GM12878 (cell line): ENCODE data around the gene KCNB1. TPM values are rescaled to one million over a fixed set of nuclear protein-coding genes. Genes with fewer than 3 reads are reported as not detected.

Experiments used
- ATAC-seq: fragments of 200-7000 bp; cut with Tn5 transposase; 3 replicates; pipeline ENCODE4 v1.9.1; 2020; ENCODE audit warnings: mild to moderate bottlenecking, moderate library complexity
- BruUV-seq: library from RNA; stranded (reverse); fragments of 400-500 nt; replicated peaks from 2 replicates; lab custom pipeline; 2021; lab: Mats Ljungman, UMichigan
- CTCF ChIA-PET: fragments of 300-600 bp; sonication (Branson Sonifier 250); formaldehyde crosslinking; extraction: SDS; loops from one replicate; lab custom pipeline; 2021; ENCODE audit warnings: inconsistent platforms; lab: Yijun Ruan, JAX
- POLR2A ChIA-PET: fragments of 350-600 bp; formaldehyde crosslinking; extraction: SDS; loops from one replicate; lab custom pipeline; 2021; ENCODE audit warnings: inconsistent platforms; lab: Charles Lee
- RAD21 ChIA-PET: fragments of 300-600 bp; sonication (Branson Sonifier 250); formaldehyde crosslinking; loops from one replicate; lab custom pipeline; 2023; ENCODE audit warnings: antibody characterized with exemption; ENCODE audit not compliant: unreplicated experiment; lab: Charles Lee
- SMC1A ChIA-PET: fragments of 300-600 bp; sonication (Branson Sonifier 250); formaldehyde crosslinking; loops from one replicate; lab custom pipeline; 2023; ENCODE audit not compliant: unreplicated experiment, uncharacterized antibody; lab: Charles Lee
- DNase-seq: peaks from one replicate; pipeline ENCODE4 v3.0.0-alpha.2; 2011; ENCODE audit warnings: low read depth, low spot score
- FAIRE-seq: peaks from 3 replicates; lab custom pipeline; 2011; peaks lifted over from hg19 to GRCh38; lab: Jason Lieb, UNC
- H2AFZ ChIP-seq: 2 replicates; pipeline ENCODE4 v1.6.0; 2011; ENCODE audit warnings: low read depth, low read length, control low read depth; ENCODE audit not compliant: control insufficient read depth
- H3K27ac ChIP-seq: 2 replicates; pipeline ENCODE4 v1.5.1; 2011; ENCODE audit warnings: control low read depth; ENCODE audit not compliant: control insufficient read depth, insufficient read depth
- H3K27me3 ChIP-seq, 2 experiments: replicated peaks in 1 of 2; 2 replicates each; pipeline versions ENCODE4 v1.6.0 to v1.6.1; 2011; ENCODE audit warnings: low read length in 1 of 2; ENCODE audit not compliant: control insufficient read depth in 2 of 2, insufficient read depth in 2 of 2
- H3K36me3 ChIP-seq, 2 experiments: 2 replicates each; pipeline ENCODE4 v1.5.1; 2011; ENCODE audit warnings: low read length in 1 of 2; ENCODE audit not compliant: control insufficient read depth in 2 of 2, insufficient read depth in 2 of 2
- H3K4me1 ChIP-seq: 2 replicates; pipeline ENCODE4 v1.6.1; 2011; ENCODE audit warnings: mild to moderate bottlenecking, low read length, moderate library complexity, mixed read lengths; ENCODE audit not compliant: control insufficient read depth, insufficient read depth
- H3K4me2 ChIP-seq: 2 replicates; pipeline ENCODE4 v1.6.0; 2011; ENCODE audit warnings: control low read depth; ENCODE audit not compliant: control insufficient read depth, insufficient read depth
- H3K4me3 ChIP-seq: fragments of 200-600 bp; sonication (generic); 2 replicates; pipeline ENCODE4 v1.5.1; 2016
- H3K79me2 ChIP-seq: 2 replicates; pipeline ENCODE4 v1.6.0; 2011; ENCODE audit warnings: low read length; ENCODE audit not compliant: control insufficient read depth, insufficient read depth
- H3K9ac ChIP-seq: 2 replicates; pipeline ENCODE4 v1.8.0; 2011; ENCODE audit warnings: low read length, control low read depth, mixed read lengths; ENCODE audit not compliant: control insufficient read depth, insufficient read depth
- H3K9me3 ChIP-seq: replicated peaks from 3 replicates; pipeline ENCODE4 v1.5.1; 2011; ENCODE audit warnings: mild to moderate bottlenecking, low read length; ENCODE audit not compliant: control insufficient read depth, insufficient read depth
- H4K20me1 ChIP-seq: 2 replicates; pipeline ENCODE4 v1.6.0; 2011; ENCODE audit not compliant: control insufficient read depth, insufficient read depth
- CUX1 ChIP-seq: IDR thresholded peaks from 2 replicates; pipeline ENCODE4 v1.6.1; 2012; ENCODE audit warnings: improper control_type of control experiment, low read depth, low read length; ENCODE audit not compliant: insufficient replicate concordance
- EGR1 ChIP-seq, 2 experiments: IDR thresholded peaks; 1 replicate in 1 of 2; 2 replicates in 1 of 2; pipeline ENCODE4 v1.6.1; 2011 to 2012; ENCODE audit warnings: low read depth in 2 of 2, low read length in 2 of 2, borderline replicate concordance in 1 of 2, mild to moderate bottlenecking in 1 of 2, moderate library complexity in 1 of 2
- FOXK2 ChIP-seq: fragments of 450-650 bp; IDR thresholded peaks from 2 replicates; pipeline ENCODE4 v1.6.1; 2017; ENCODE audit warnings: mild to moderate bottlenecking, moderate library complexity
- HSF1 ChIP-seq: fragments of 150-350 bp; IDR thresholded peaks from 2 replicates; pipeline ENCODE4 v1.6.1; 2014; ENCODE audit warnings: mild to moderate bottlenecking, low read depth, low read length
- IRF4 ChIP-seq: IDR thresholded peaks from 2 replicates; pipeline ENCODE4 v1.6.1; 2011; ENCODE audit warnings: low read depth, low read length
- JUND ChIP-seq: IDR thresholded peaks from 2 replicates; pipeline ENCODE4 v1.6.1; 2012; ENCODE audit warnings: low read depth, mild to moderate bottlenecking, low read length, improper control_type of control experiment, moderate library complexity
- LARP7 ChIP-seq: fragments of 450-650 bp; IDR thresholded peaks from 2 replicates; pipeline ENCODE4 v1.6.1; 2017; ENCODE audit warnings: mild to moderate bottlenecking
- MTA2 ChIP-seq: fragments of 450-650 bp; IDR thresholded peaks from 2 replicates; pipeline ENCODE4 v1.6.1; 2016; ENCODE audit warnings: low read depth, mild to moderate bottlenecking, moderate library complexity
- NR2C2 ChIP-seq: IDR thresholded peaks from 2 replicates; pipeline ENCODE4 v1.6.1; 2011; ENCODE audit warnings: borderline replicate concordance, low read depth; ENCODE audit not compliant: control insufficient read depth, insufficient read length
- SIN3A ChIP-seq: IDR thresholded peaks from 2 replicates; pipeline ENCODE4 v1.6.1; 2012; ENCODE audit warnings: low read depth, low read length, improper control_type of control experiment
- SRF ChIP-seq, 2 experiments: IDR thresholded peaks; 2 replicates each; pipeline ENCODE4 v1.6.1; 2011; ENCODE audit warnings: low read depth in 2 of 2, low read length in 2 of 2, mild to moderate bottlenecking in 1 of 2, moderate library complexity in 1 of 2
- ZBTB11 ChIP-seq: fragments of 450-650 bp; formaldehyde crosslinking; IDR thresholded peaks from 2 replicates; pipeline ENCODE4 v1.5.0; 2022; ENCODE audit warnings: mild to moderate bottlenecking, missing genetic modification characterization
- ZSCAN29 ChIP-seq: fragments of 450-650 bp; IDR thresholded peaks from 2 replicates; pipeline ENCODE4 v1.6.1; 2017; ENCODE audit warnings: mild to moderate bottlenecking, moderate library complexity
- WGBS: methylation state at CpG from one replicate; pipeline ENCODE4 v1.1.6; 2016; ENCODE audit warnings: low lambda C conversion rate; ENCODE audit not compliant: insufficient replicate concordance, insufficient coverage; ENCODE audit errors: missing lambda C conversion rate; 5-methylcytosine and 5-hydroxymethylcytosine counted together
- in situ Hi-C: fragments of 300-500 bp; cut with MboI; formaldehyde crosslinking; loops from 9 replicates; pipeline ENCODE4 v1.14.3; 2018; ENCODE audit warnings: mixed read lengths
- intact Hi-C: fragments of 100-400 bp; cut with micrococcal nuclease; formaldehyde crosslinking; loops from one replicate; pipeline ENCODE4 v1.14.2; 2022; ENCODE audit not compliant: unreplicated experiment
- polyA plus RNA-seq, 11 experiments: library from polyadenylated mRNA; depleted of rRNA in 4 of 11; unstranded in 6 of 11; stranded (reverse) in 5 of 11; fragments of >200 nt; fragmentation: Nextera tagmentation in 4 of 11; fragmentation: Illumina TruSeq in 1 of 11; extraction: Ambion mirVana in 4 of 11; extraction: Trizol in 1 of 11; gene quantifications; 1 replicate in 1 of 11; 2 replicates in 10 of 11; pipeline versions ENCODE4 v1.2.1 to v1.2.3, GENCODE V29; 2011 to 2016; ENCODE audit warnings: inconsistent platforms in 2 of 11, missing spikeins in 2 of 11, low read depth in 1 of 11
- total RNA-seq, 4 experiments: library from RNA; depleted of rRNA in 3 of 4; stranded (reverse); fragments of >200 nt in 3 of 4; fragmentation: Illumina TruSeq in 1 of 4; extraction: Trizol in 1 of 4; gene quantifications; 2 replicates each; pipeline versions ENCODE4 v1.2.1 to v1.2.3, GENCODE V29; 2013 to 2021

Gene KCNB1
- total and polyA plus RNA-seq, 10 of the 15 experiments (the other 5 are each of a cell fraction or from before 2014, with no cell fraction given) = 0.02 to 0.08 (median 0.03) TPM; not detected in 7

GRCh38 chr20:49348563-49348962 lies 133.9 kb downstream of the KCNB1 start (continued):
- TF ChIP-seq MTA2 = no peak
- no peak for TF ChIP-seq ZSCAN29
- TF ChIP-seq NR2C2 = no peak
- TF ChIP-seq FOXK2 = no peak
- no peak for TF ChIP-seq CUX1
- TF ChIP-seq IRF4 = no peak
- no peak for TF ChIP-seq JUND
- TF ChIP-seq, all 136 proteins: peak for 0

GRCh38 chr20:49347156-49347555 lies 135.3 kb downstream of the KCNB1 start:
- Histone ChIP-seq H3K4me3 (no peak overlapping the region), H3K27me3 (peaks cover 3 to 4% of the 10 kb centered on the region in 2 experiments; a peak in 3 of 4 replicates), H3K79me2 (no peaks in the 10 kb centered on the region), H3K9me3 (no peaks in the 10 kb centered on the region), H3K9ac (no peak overlapping the region), H3K36me3 (no peaks in the 10 kb centered on the region), H3K4me1 (no peaks in the 10 kb centered on the region), H3K4me2 (no peak overlapping the region), H2AFZ (no peak overlapping the region), H3K27ac (no peak overlapping the region), H4K20me1 (no peaks in the 10 kb centered on the region)
- SMC1A ChIA-PET = interaction anchor here (1.6 kb wide), 1 partner anchor 29 kb away, joined by 3 read pairs; no protein-coding TSS in a partner anchor
- in situ Hi-C loops = loop anchor here (25.0 kb wide), 2 partner anchors 165 to 515 kb away; no protein-coding TSS in a partner anchor
- 41% methylated on average over 9 of the region's 9 CpGs for WGBS
- no peak for FAIRE-seq
- BruUV-seq = no TSS peak
- ATAC-seq = no peak
- POLR2A ChIA-PET = no interaction called here
- CTCF ChIA-PET = interaction anchor here (1.0 to 1.6 kb wide), 3 partner anchors 10 to 206 kb away, joined by 3 to 4 read pairs (median 3); no protein-coding TSS in a partner anchor
- DNase-seq = no peak
- RAD21 ChIA-PET = no interaction called here
- intact Hi-C loops = loop anchor here (5.0 kb wide), 1 partner anchor 185 kb away; no protein-coding TSS in a partner anchor
- TF ChIP-seq HSF1 (no peak), EGR1 (IDR thresholded peaks at IDR 0.05; ENCODE audit: borderline replicate concordance in 1 of 2, low read depth in 2 of 2, low read length in 2 of 2) (no peak), ZBTB11 (no peak), SRF (IDR thresholded peaks at IDR 0.05; ENCODE audit: low read depth in 2 of 2, low read length in 2 of 2) (no peak), LARP7 (no peak), SIN3A (no peak)
